Keratinocyte (primary cell): ENCODE measurements around the gene GXYLT2. TPM values are rescaled to one million over a fixed set of nuclear protein-coding genes. Genes with fewer than 3 reads are reported as not detected.

ENCODE experiments used
- DNase-seq: peaks from one replicate; pipeline ENCODE4 v3.0.0-alpha.2; 2011; ENCODE audit warnings: low read depth, missing footprints, low spot score
- FAIRE-seq: peaks from 2 replicates; lab custom pipeline; 2011; peaks lifted over from hg19 to GRCh38; lab: Jason Lieb, UNC
- H2AFZ ChIP-seq: 2 replicates; pipeline ENCODE4 v1.6.0; 2012; ENCODE audit warnings: low read length, control low read depth, inconsistent platforms; ENCODE audit not compliant: control insufficient read depth
- H3K27ac ChIP-seq: 2 replicates; pipeline ENCODE4 v1.5.1; 2011; ENCODE audit warnings: low read length; ENCODE audit not compliant: control insufficient read depth, insufficient read depth
- H3K27me3 ChIP-seq: 3 replicates; pipeline ENCODE4 v1.6.0; 2011; ENCODE audit warnings: low read length; ENCODE audit not compliant: control insufficient read depth, insufficient read depth; ENCODE audit errors: extremely low read depth
- H3K36me3 ChIP-seq, 2 experiments: 2 replicates in 1 of 2; 3 replicates in 1 of 2; pipeline ENCODE4 v1.5.1; 2011; ENCODE audit warnings: low read length in 2 of 2, mild to moderate bottlenecking in 1 of 2; ENCODE audit not compliant: control insufficient read depth in 2 of 2, insufficient read depth in 2 of 2; ENCODE audit errors: extremely low read depth in 1 of 2
- H3K4me1 ChIP-seq: 3 replicates; pipeline ENCODE4 v1.5.1; 2011; ENCODE audit warnings: low read length; ENCODE audit not compliant: control insufficient read depth, insufficient read depth; ENCODE audit errors: extremely low read depth
- H3K4me2 ChIP-seq: 3 replicates; pipeline ENCODE4 v1.6.0; 2011; ENCODE audit warnings: low read depth, low read length; ENCODE audit not compliant: control insufficient read depth, insufficient read depth; ENCODE audit errors: extremely low read depth
- H3K4me3 ChIP-seq, 3 experiments: fragments of 200-600 bp in 1 of 3; sonication (generic) in 1 of 3; 2 replicates in 2 of 3; 3 replicates in 1 of 3; pipeline ENCODE4 v1.5.1; 2011 to 2016; ENCODE audit warnings: low read length in 3 of 3, mild to moderate bottlenecking in 3 of 3, control low read depth in 2 of 3, inconsistent platforms in 1 of 3, low read depth in 1 of 3, mixed read lengths in 1 of 3, mixed run types in 1 of 3, moderate library complexity in 1 of 3; ENCODE audit not compliant: control insufficient read depth in 2 of 3, insufficient read depth in 2 of 3; ENCODE audit errors: extremely low read depth in 1 of 3
- H3K79me2 ChIP-seq: 2 replicates; pipeline ENCODE4 v1.6.0; 2012; ENCODE audit warnings: low read length; ENCODE audit not compliant: control insufficient read depth, insufficient read depth
- H3K9ac ChIP-seq: 3 replicates; pipeline ENCODE4 v1.6.0; 2011; ENCODE audit warnings: low read length; ENCODE audit not compliant: control insufficient read depth, insufficient read depth; ENCODE audit errors: extremely low read depth
- H3K9me1 ChIP-seq: 3 replicates; pipeline ENCODE4 v1.6.0; 2011; ENCODE audit warnings: low read length; ENCODE audit not compliant: control insufficient read depth, insufficient read depth; ENCODE audit errors: extremely low read depth
- H3K9me3 ChIP-seq: 2 replicates; pipeline ENCODE4 v1.5.1; 2012; ENCODE audit warnings: low read depth, low read length; ENCODE audit not compliant: control insufficient read depth
- H4K20me1 ChIP-seq: 3 replicates; pipeline ENCODE4 v1.6.0; 2011; ENCODE audit warnings: low read length; ENCODE audit not compliant: control insufficient read depth, insufficient read depth; ENCODE audit errors: extremely low read depth
- CTCF ChIP-seq, 3 experiments: IDR thresholded peaks in 1 of 3; conservative IDR thresholded peaks in 1 of 3; optimal IDR thresholded peaks in 1 of 3; 2 replicates in 2 of 3; 3 replicates in 1 of 3; pipeline versions ENCODE3 to v1.5.1; 2011; ENCODE audit warnings: low read length in 3 of 3, mild to moderate bottlenecking in 3 of 3, moderate library complexity in 2 of 3, control low read depth in 1 of 3, inconsistent platforms in 1 of 3; ENCODE audit not compliant: insufficient read depth in 2 of 3; ENCODE audit errors: extremely low read depth in 1 of 3
- EZH2 ChIP-seq: IDR thresholded peaks from one replicate; pipeline ENCODE4 v1.6.1; 2012; ENCODE audit warnings: inconsistent platforms, mild to moderate bottlenecking, low read length, moderate library complexity
- dilution Hi-C: fragments of 300-500 bp; cut with MboI; formaldehyde crosslinking; loops from one replicate; pipeline ENCODE4 v1.7.0; 2020; ENCODE audit warnings: low sequenced_read_pairs; ENCODE audit not compliant: extremely low pct_ligation_motif_present
- polyA minus RNA-seq, 3 experiments: library from RNA; depleted of rRNA, polyadenylated mRNA; stranded (reverse); fragments of >200 nt; gene quantifications; 1 replicate in 1 of 3; 2 replicates in 1 of 3; 3 replicates in 1 of 3; pipeline ENCODE4 v1.2.3, GENCODE V29; 2011
- polyA plus RNA-seq, 5 experiments: library from polyadenylated mRNA; depleted of rRNA in 3 of 5; stranded (reverse) in 3 of 5; stranded (forward) in 1 of 5; unstranded in 1 of 5; fragments of >200 nt; gene quantifications; 1 replicate in 1 of 5; 2 replicates in 3 of 5; 3 replicates in 1 of 5; pipeline versions ENCODE4 v1.2.1 to v1.2.3, GENCODE V29; 2011 to 2012; ENCODE audit warnings: missing spikeins in 2 of 5, low read depth in 1 of 5, low replicate concordance in 1 of 5

GXYLT2 gene
- polyA plus RNA-seq (0.91 to 2.0 TPM (median 1.4 TPM) in 3 replicates), polyA minus RNA-seq (3.2 to 5.0 TPM (median 4.6 TPM) in 3 replicates)
- polyA plus RNA-seq (2011; ENCODE audit: low read depth), result not detected
- 1.1 and 1.6 TPM in 2 replicates for polyA plus RNA-seq (2011; cell fraction: cytosol; rRNA removed)
- 1.00 and 1.0 TPM in 2 replicates for polyA plus RNA-seq (2011; cell fraction: nucleus; rRNA removed)
- 0.16 and 1.5 TPM in 2 replicates for polyA plus RNA-seq (2012; ENCODE audit: low replicate concordance)
- 5.9 TPM for polyA minus RNA-seq (2011; cell fraction: cytosol; rRNA and poly(A)+ RNA removed)
- 1.4 and 1.9 TPM in 2 replicates for polyA minus RNA-seq (2011; cell fraction: nucleus; rRNA and poly(A)+ RNA removed)

GRCh38 chr3:72887705-72888545 is at the start of gene GXYLT2:
Gene GXYLT2, plus strand, starts transcription at chr3:72888046. Its CDS starts 188 bp downstream, at chr3:72888234.
- dilution Hi-C loops, result no loop called here
- no peaks in the 10 kb centered on the region for H3K79me2 ChIP-seq
- peak within 1 kb of the TSS; percentile 32 for H3K27ac ChIP-seq
- DNase-seq, result no peak
- peak within 1 kb of the TSS; percentile 96 for H3K4me2 ChIP-seq
- H3K36me3 ChIP-seq, result no peaks in the 10 kb centered on the region
- peaks cover 30% of the 10 kb centered on the region for H3K4me1 ChIP-seq
- no peak for TF ChIP-seq CTCF (optimal IDR thresholded peaks at IDR 0.05 in 1 of 3, IDR thresholded peaks at IDR 0.05 in 1 of 3, conservative IDR thresholded peaks at IDR 0.05 in 1 of 3; ENCODE audit: extremely low read depth in 1 of 3, insufficient read depth in 2 of 3, low read length in 3 of 3)
- no peak for TF ChIP-seq EZH2
- peak; percentile 32 for FAIRE-seq
- H3K27me3 ChIP-seq, result no peaks in the 10 kb centered on the region
- no peaks in the 10 kb centered on the region for H4K20me1 ChIP-seq
- no peaks in the 10 kb centered on the region for H3K9me1 ChIP-seq
- peak within 1 kb of the TSS; percentile 42 to 72 (median 61) for H3K4me3 ChIP-seq
- H2AFZ ChIP-seq, result peak within 1 kb of the TSS; percentile 88
- no peaks in the 10 kb centered on the region for H3K9me3 ChIP-seq
- H3K9ac ChIP-seq, result peak within 1 kb of the TSS; percentile 59

- H3K27ac ChIP-seq, result no peak overlapping the region
- H3K79me2 ChIP-seq, result no peaks in the 10 kb centered on the region
- no peak overlapping the region for H2AFZ ChIP-seq
- no peaks in the 10 kb centered on the region for H3K27me3 ChIP-seq
- no peaks in the 10 kb centered on the region for H3K9me1 ChIP-seq
- TF ChIP-seq CTCF (optimal IDR thresholded peaks at IDR 0.05 in 1 of 3, IDR thresholded peaks at IDR 0.05 in 1 of 3, conservative IDR thresholded peaks at IDR 0.05 in 1 of 3; ENCODE audit: extremely low read depth in 1 of 3, insufficient read depth in 2 of 3, low read length in 3 of 3) (no peak), EZH2 (no peak)
- H3K4me2 ChIP-seq, result no peak overlapping the region
- no peak overlapping the region for H3K4me3 ChIP-seq
- H3K4me1 ChIP-seq, result no peaks in the 10 kb centered on the region
- FAIRE-seq (no peak), DNase-seq (no peak)
- H3K36me3 ChIP-seq, result peaks cover 2 to 9% of the 10 kb centered on the region in 2 experiments
- dilution Hi-C loops, result no loop called here
- H4K20me1 ChIP-seq, result no peaks in the 10 kb centered on the region
- H3K9ac ChIP-seq, result no peak overlapping the region
- no peaks in the 10 kb centered on the region for H3K9me3 ChIP-seq
Measured at GRCh38 chr3:72839057-72839456, 48.8 kb upstream of the GXYLT2 start.
